HG03378 (cell line): ENCODE measurements around the gene CRACDL.

Experiments used
- ATAC-seq: cut with Tn5 transposase; IDR thresholded peaks from one replicate; pipeline ENCODE4 v1.9.1; 2021; ENCODE audit warnings: mild to moderate bottlenecking, moderate library complexity; ENCODE audit not compliant: unreplicated experiment

CRACDL gene

GRCh38 chr2:98935777-98936352 lies at the start of gene CRACDL:
Gene CRACDL, minus strand, starts transcription at chr2:98936225. Its CDS starts 89,425 bp downstream, at chr2:98846800.
- ATAC-seq = no peak

- no peak for ATAC-seq
Measured at GRCh38 chr2:98975611-98976010, 39.6 kb upstream of the CRACDL start.

- ATAC-seq = no peak
Measured at GRCh38 chr2:98972582-98973167, 36.6 kb upstream of the CRACDL start.

- no peak for ATAC-seq
Measured at GRCh38 chr2:98959810-98960507, 23.9 kb upstream of the CRACDL start.

- no peak for ATAC-seq
Measured at GRCh38 chr2:98952966-98953365, 16.9 kb upstream of the CRACDL start.

GRCh38 chr2:98948956-98949739 lies 13.1 kb upstream of the CRACDL start:
- no peak for ATAC-seq

GRCh38 chr2:98947554-98947953 lies 11.5 kb upstream of the CRACDL start:
- ATAC-seq = no peak

GRCh38 chr2:98946855-98947254 lies 10.8 kb upstream of the CRACDL start:
- no peak for ATAC-seq

- ATAC-seq = no peak
Measured at GRCh38 chr2:98944775-98945174, 8.8 kb upstream of the CRACDL start.

- no peak for ATAC-seq
Measured at GRCh38 chr2:98940102-98940501, 4.1 kb upstream of the CRACDL start.

GRCh38 chr2:98937906-98938305 lies 1.9 kb upstream of the CRACDL start:
- no peak for ATAC-seq

GRCh38 chr2:98936353-98937351 lies 627 bp upstream of the CRACDL start:
- ATAC-seq = no peak

- ATAC-seq = no peak
Measured at GRCh38 chr2:98935111-98935770, 784 bp downstream of the CRACDL start.

GRCh38 chr2:98932778-98933343 lies 3.2 kb downstream of the CRACDL start:
- no peak for ATAC-seq

- ATAC-seq = no peak
Measured at GRCh38 chr2:98932164-98932563, 3.9 kb downstream of the CRACDL start.

- no peak for ATAC-seq
Measured at GRCh38 chr2:98931596-98931995, 4.4 kb downstream of the CRACDL start.

GRCh38 chr2:98929920-98930319 lies 6.1 kb downstream of the CRACDL start:
- ATAC-seq = no peak

- no peak for ATAC-seq
Measured at GRCh38 chr2:98928242-98928641, 7.8 kb downstream of the CRACDL start.

- ATAC-seq = no peak
Measured at GRCh38 chr2:98927027-98927426, 9.0 kb downstream of the CRACDL start.

GRCh38 chr2:98926601-98927000 lies 9.4 kb downstream of the CRACDL start:
- no peak for ATAC-seq
